RWPE1 (cell line): ENCODE measurements around the gene RUNX1.

ENCODE experiments used
- CTCF ChIA-PET: fragments of 350-600 bp; sonication (Branson Sonifier 250); formaldehyde crosslinking; extraction: SDS; loops from one replicate; lab custom pipeline; 2021; lab: Yijun Ruan, JAX
- POLR2A ChIA-PET: fragments of 400-600 bp; formaldehyde crosslinking; extraction: SDS; loops from one replicate; lab custom pipeline; 2020; ENCODE audit warnings: antibody characterized with exemption; ENCODE audit not compliant: low non-redundant PET; lab: Yijun Ruan, JAX
- DNase-seq: peaks from one replicate; pipeline ENCODE4 v3.0.0; 2012; ENCODE audit warnings: low spot score
- H3K27ac ChIP-seq: fragments of 450-650 bp; 2 replicates; pipeline ENCODE4 v1.5.1; 2017
- TF ChIP-seq, protein P1 (sequence below): fragments of 450-650 bp; conservative IDR thresholded peaks from 2 replicates; pipeline ENCODE4 v1.5.1; 2017; ENCODE audit warnings: low read depth, mild to moderate bottlenecking

The RUNX1 gene

DNA sequence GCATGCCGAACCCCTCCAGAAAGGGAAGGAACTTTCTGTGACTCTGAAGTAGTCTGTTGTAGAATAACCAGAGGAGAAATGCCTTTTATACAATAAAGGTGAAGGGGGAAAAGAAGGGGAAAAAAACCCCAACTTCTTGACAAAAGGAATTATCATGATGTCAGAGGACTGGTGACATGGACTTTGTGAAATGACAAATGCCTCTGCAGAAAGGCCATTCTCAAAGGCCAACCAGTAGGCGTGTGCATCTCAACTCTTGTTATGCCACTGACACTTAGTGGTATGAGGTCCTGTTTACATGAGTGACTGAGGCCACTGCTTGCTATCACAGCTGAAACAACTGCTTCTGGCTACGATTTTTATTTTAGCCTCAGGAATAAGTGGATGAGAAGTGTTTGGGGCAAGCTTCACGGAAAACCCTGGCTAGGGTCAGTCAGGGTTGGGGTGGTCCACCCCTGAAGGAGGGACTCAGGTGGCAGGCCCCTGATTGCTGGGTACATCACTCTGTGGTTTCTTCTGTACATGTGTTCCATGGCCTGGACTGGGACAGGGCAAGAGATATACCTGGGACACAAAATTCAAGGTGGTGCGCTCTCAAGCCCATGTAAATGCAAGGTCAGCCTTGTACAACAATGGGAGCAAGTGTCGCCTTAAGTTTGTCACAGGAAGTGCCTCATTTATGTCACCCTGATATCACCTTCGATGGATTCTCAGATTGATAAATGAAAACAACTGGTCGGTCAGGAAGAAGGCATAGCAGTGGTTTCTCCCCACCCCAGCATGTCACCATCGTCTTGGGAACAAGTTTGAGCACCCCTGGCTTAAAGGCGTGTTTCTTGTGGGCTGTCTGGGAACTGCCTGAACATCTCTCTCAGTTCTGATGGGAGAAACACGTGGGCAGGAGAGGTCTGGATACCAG, 12.4 kb downstream of the RUNX1 start:
- no peak overlapping the region for H3K27ac ChIP-seq
- no peak for DNase-seq
- ChIA-PET CTCF (no interaction called here), POLR2A (no interaction called here)
- TF ChIP-seq, protein P1, sequence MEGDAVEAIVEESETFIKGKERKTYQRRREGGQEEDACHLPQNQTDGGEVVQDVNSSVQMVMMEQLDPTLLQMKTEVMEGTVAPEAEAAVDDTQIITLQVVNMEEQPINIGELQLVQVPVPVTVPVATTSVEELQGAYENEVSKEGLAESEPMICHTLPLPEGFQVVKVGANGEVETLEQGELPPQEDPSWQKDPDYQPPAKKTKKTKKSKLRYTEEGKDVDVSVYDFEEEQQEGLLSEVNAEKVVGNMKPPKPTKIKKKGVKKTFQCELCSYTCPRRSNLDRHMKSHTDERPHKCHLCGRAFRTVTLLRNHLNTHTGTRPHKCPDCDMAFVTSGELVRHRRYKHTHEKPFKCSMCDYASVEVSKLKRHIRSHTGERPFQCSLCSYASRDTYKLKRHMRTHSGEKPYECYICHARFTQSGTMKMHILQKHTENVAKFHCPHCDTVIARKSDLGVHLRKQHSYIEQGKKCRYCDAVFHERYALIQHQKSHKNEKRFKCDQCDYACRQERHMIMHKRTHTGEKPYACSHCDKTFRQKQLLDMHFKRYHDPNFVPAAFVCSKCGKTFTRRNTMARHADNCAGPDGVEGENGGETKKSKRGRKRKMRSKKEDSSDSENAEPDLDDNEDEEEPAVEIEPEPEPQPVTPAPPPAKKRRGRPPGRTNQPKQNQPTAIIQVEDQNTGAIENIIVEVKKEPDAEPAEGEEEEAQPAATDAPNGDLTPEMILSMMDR, result no peak

- ChIA-PET CTCF (no interaction called here), POLR2A (no interaction called here)
- TF ChIP-seq, protein P1, result no peak
- no peak overlapping the region for H3K27ac ChIP-seq
- no peak for DNase-seq
These were observed 13.5 kb downstream of the RUNX1 start for GRCh38 chr21:35035581-35035980.

DNA sequence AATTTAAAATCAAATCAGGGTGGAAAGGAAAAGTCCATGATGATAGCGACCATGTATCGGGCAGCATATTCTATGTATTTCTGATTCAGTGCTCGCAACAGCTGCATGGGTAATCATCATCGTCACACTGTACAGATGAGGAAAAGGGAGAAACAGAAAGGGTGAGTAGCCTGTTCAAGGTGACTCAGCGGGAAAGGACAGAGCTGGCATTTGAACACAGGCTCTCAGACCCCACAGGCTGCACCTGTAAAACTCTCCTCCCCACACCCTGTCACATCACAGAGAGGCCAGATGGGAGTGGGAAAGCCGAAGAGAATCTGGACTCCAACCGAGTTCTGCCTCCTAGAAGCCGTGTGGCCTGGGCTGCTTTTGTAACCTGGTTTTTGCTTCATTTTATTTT, 14.0 kb downstream of the RUNX1 start:
- TF ChIP-seq, protein P1, result no peak
- no peak for DNase-seq
- CTCF ChIA-PET, result no interaction called here
- no peak overlapping the region for H3K27ac ChIP-seq
- POLR2A ChIA-PET, result no interaction called here

DNA sequence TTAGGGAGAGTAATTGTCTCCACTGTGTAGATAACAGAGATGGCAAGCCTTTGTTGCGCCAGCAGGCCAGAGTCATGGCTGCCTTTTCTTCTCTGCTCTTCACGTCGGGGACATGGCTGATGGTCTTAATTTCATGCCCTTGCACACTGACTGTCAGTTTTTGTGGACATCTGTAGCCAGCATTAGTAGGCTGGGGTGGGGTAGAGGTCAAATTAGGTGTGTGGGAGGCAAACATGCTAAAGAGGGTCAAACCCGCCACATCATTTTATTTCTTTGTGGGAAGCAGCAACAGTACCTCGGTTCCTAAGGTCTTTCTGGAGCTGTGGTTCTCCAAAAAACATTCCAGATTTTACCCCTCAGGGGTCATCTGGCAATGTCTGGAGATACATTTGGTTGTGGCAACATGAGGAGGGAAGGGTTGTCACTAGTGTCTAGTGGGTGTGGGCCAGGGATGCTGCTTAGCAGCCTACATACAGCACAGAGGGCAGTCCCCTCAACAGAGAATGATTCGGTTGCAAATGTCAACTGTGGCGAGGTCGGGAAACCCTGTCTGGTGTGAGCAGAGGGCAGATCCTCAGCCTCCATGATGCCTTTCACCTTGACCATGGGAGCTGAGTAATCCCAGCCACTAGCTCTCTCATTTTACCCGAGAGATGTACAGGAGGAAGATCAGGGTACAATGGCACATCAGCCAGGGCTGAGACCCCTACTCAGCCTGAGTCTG, 14.7 kb downstream of the RUNX1 start:
- TF ChIP-seq, protein P1, result no peak
- no peak overlapping the region for H3K27ac ChIP-seq
- ChIA-PET POLR2A (no interaction called here), CTCF (no interaction called here)
- DNase-seq, result no peak

DNA sequence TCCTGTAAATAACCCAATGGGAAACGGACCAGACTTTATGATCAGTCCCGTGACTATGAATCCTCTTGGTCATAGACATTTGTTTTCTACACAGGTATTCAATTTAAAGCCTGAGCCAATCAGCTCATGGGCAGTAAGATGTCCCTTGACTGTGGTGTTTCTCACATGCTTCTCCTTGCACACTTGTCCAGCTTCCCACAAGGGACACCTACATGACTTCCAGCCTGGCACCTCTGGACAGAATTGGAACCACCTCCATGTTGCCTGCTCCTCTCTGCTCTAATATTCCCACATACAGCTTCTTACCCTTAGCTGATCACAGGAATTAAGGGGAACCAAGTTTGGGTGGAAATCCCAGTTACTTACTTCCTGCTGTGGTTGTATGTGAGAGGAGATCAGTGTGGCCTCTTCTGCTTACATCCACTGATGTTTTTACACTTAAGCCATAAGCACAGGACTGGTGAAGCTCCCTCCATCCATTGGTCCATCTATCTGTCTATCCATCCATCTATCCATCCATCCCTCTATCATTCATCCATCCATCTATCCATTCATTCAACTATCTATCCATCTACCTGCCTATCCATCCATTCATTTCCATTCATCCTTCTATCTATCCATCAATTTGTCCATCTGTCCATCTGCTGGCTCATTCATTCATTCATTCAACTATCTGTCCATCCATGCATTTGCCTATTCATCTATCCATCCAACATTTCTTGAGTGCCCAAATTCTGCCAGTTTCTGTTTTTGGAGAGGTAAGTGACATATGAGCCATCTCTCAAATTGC, 16.4 kb downstream of the RUNX1 start:
- ChIA-PET CTCF (interaction anchor here (0.6 kb wide), 1 partner anchor 287 kb away, joined by 4 read pairs; no protein-coding TSS in a partner anchor), POLR2A (no interaction called here)
- no peak for DNase-seq
- TF ChIP-seq, protein P1, result no peak
- no peak overlapping the region for H3K27ac ChIP-seq

DNA sequence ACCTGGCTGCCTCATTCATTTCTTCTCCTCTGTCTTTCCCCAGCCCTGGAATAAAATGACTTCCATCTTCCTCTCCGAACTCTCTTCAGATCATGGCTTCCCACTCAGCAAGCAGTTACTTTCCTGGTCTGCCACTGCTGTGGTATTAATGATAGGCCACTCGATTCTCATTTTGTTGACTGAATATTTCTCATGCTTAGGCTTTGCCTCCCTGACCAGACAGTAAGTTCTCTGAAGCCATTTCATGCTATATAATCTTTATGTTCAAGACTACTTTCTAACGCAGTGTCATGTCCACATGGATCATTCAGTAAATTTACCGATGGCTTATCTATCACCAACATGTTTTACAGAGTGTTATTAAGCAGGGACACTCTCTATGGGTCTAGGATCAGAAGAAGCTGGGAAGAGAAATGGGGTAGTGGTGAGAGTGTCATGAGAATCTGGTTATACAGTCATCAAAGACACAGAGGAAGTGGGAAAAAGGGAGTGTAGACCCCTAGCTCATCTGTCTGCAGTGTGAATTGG, 20.6 kb downstream of the RUNX1 start:
- no peak overlapping the region for H3K27ac ChIP-seq
- ChIA-PET CTCF (no interaction called here), POLR2A (no interaction called here)

More for the DNA sequence above, 20.6 kb downstream of the RUNX1 start:
- no peak for DNase-seq
- TF ChIP-seq, protein P1, result no peak
